HG03342 (cell line): ENCODE measurements around the gene PRSS2.

Experiments used
- ATAC-seq: cut with Tn5 transposase; IDR thresholded peaks from one replicate; pipeline ENCODE4 v1.9.1; 2021; ENCODE audit warnings: mild to moderate bottlenecking, moderate library complexity; ENCODE audit not compliant: unreplicated experiment

The PRSS2 gene

GRCh38 chr7:142819530-142819929, 48.8 kb downstream of the PRSS2 start:
- no peak for ATAC-seq

- ATAC-seq: no peak
These were observed 51.9 kb downstream of the PRSS2 start for GRCh38 chr7:142822714-142823113.
